ENCODE data around the gene FIGLA. TPM values are rescaled to one million over a fixed set of nuclear protein-coding genes. Genes with fewer than 3 reads are reported as not detected.

Gene FIGLA
- total and polyA plus RNA-seq, 2 of the 8 experiments (the other 6 are each of a cell fraction or from before 2014, with no cell fraction given): not detected

DNA sequence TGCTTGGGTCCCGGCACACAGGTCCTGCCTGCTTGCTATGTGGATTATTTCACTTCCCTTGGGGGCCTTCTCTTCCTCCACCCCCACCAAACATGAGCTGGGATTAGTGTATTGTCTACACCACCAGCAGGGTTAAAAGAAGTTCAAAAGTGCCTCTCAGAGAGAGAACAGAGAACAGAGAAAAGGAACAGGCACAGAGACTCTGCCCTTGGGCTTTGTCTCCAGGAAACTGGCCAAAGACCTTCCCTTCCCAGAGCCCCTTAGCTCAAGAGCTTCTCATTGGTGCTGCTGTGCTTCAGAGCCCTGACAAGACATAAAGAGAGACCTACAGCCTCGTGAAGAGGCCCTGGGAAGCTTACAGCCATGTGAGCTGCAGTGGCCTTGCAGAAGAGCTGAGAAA lies 7.1 kb upstream of the FIGLA start:
- H3K27ac ChIP-seq (ENCODE audit: low read depth, low read length): no peak overlapping the region
- no peaks in the 10 kb centered on the region for H3K79me1 ChIP-seq (ENCODE audit: low read depth, low read length)
- peaks cover 2 to 17% (median 5%) of the 10 kb centered on the region in 4 experiments; a peak in 4 of 7 replicates for H3K27me3 ChIP-seq (replicated peaks in 1 of 4; ENCODE audit: control insufficient read depth in 3 of 4, extremely low read depth in 1 of 4, insufficient read depth in 3 of 4, low read length in 3 of 4)
- DNase-seq (ENCODE audit: low read depth in 1 of 2, low spot score in 2 of 2) (no peak), FAIRE-seq (no peak)
- H4K5ac ChIP-seq (ENCODE audit: insufficient read length, low read depth, low read length): no peak overlapping the region
- WGBS, 2 experiments (ENCODE audit: extremely low coverage in 1 of 2, insufficient coverage in 1 of 2, insufficient read length in 1 of 2, insufficient replicate concordance in 2 of 2, low coverage in 1 of 2, low lambda C conversion rate in 2 of 2, missing lambda C conversion rate in 1 of 2): 80% methylated on average over 2 of the region's 2 CpGs; no CpG with 5 or more reads in 1 of the 2 experiments
- no peak overlapping the region for H3K56ac ChIP-seq (replicated peaks; ENCODE audit: insufficient read length, low read depth, low read length)
- no peak overlapping the region for H2BK120ac ChIP-seq (replicated peaks; ENCODE audit: low read depth, low read length)
- H2BK15ac ChIP-seq (ENCODE audit: low read length): no peak overlapping the region; the same call in 1 of the 2 replicates
- POLR2A ChIA-PET (ENCODE audit: partially characterized antibody): no interaction called here
- CTCF ChIA-PET (ENCODE audit: partially characterized antibody): interaction anchor here (0.6 to 13.4 kb wide), 8 partner anchors 11 to 328 kb away, joined by 3 to 91 read pairs (median 4); no protein-coding TSS in a partner anchor
- H3K4me3 ChIP-seq (ENCODE audit: extremely low read depth in 1 of 4, insufficient read depth in 2 of 4, low read depth in 3 of 4, low read length in 4 of 4): no peak overlapping the region
- H2BK20ac ChIP-seq (ENCODE audit: low read length): no peak overlapping the region
- no peak overlapping the region for H4K8ac ChIP-seq (ENCODE audit: extremely low read depth, insufficient read depth, low read length)
- no peak overlapping the region for H3K4me2 ChIP-seq (ENCODE audit: insufficient read depth in 1 of 2, low read depth in 2 of 2, low read length in 2 of 2)
- no peak overlapping the region for H4K91ac ChIP-seq (replicated peaks; ENCODE audit: insufficient read length, low read length)
- no peak overlapping the region for H2AK5ac ChIP-seq (ENCODE audit: low read depth, low read length)
- no peaks in the 10 kb centered on the region for H4K20me1 ChIP-seq (replicated peaks in 1 of 2; ENCODE audit: control insufficient read depth in 1 of 2, insufficient read depth in 2 of 2, low read length in 2 of 2)
- no peak overlapping the region for H3K14ac ChIP-seq (ENCODE audit: insufficient read length)
- no peak overlapping the region for H2BK12ac ChIP-seq (ENCODE audit: low read depth, low read length)
- H3K23me2 ChIP-seq (ENCODE audit: low read depth, low read length): no peaks in the 10 kb centered on the region
- H3K4me1 ChIP-seq (replicated peaks in 1 of 4; ENCODE audit: control insufficient read depth in 3 of 4, insufficient read depth in 4 of 4, low read length in 3 of 4): peaks cover 0 to 3% (median 0%) of the 10 kb centered on the region in 4 experiments; a peak in 1 of 7 replicates
- H3K79me2 ChIP-seq (ENCODE audit: control insufficient read depth in 1 of 2, insufficient read depth in 2 of 2, low read length in 2 of 2): no peaks in the 10 kb centered on the region
- no peak overlapping the region for H3K9ac ChIP-seq (replicated peaks in 1 of 4; ENCODE audit: extremely low read depth in 1 of 4, low read depth in 3 of 4, low read length in 3 of 4)
- no peak overlapping the region for H2BK5ac ChIP-seq (ENCODE audit: low read depth, low read length)
- no peak overlapping the region for H3K18ac ChIP-seq (ENCODE audit: extremely low read depth, low read length)
- no peak overlapping the region for H3K23ac ChIP-seq (ENCODE audit: insufficient read length)
- no peak overlapping the region for H2AFZ ChIP-seq (ENCODE audit: low read length)
- H3K36me3 ChIP-seq (ENCODE audit: control insufficient read depth in 2 of 4, insufficient read depth in 4 of 4, low read length in 3 of 4): no peaks in the 10 kb centered on the region
- peaks cover 4 to 6% of the 10 kb centered on the region in 2 experiments; a peak in 2 of 4 replicates for H3K9me3 ChIP-seq (ENCODE audit: insufficient read depth in 2 of 2, low read depth in 1 of 2, low read length in 1 of 2)
- H3K4ac ChIP-seq (replicated peaks; ENCODE audit: insufficient read length, low read depth, low read length): no peak overlapping the region
- TF ChIP-seq GTF2F1 (IDR thresholded peaks at IDR 0.05; ENCODE audit: borderline replicate concordance, low read depth, low read length) (no peak), HDAC6 (IDR thresholded peaks at IDR 0.05; ENCODE audit: low read depth, low read length) (no peak), CBX5 (IDR thresholded peaks at IDR 0.05; ENCODE audit: low read depth, low read length) (no peak), BRCA1 (IDR thresholded peaks at IDR 0.05; ENCODE audit: low read depth, low read length) (no peak)
- TF ChIP-seq, protein P1, sequence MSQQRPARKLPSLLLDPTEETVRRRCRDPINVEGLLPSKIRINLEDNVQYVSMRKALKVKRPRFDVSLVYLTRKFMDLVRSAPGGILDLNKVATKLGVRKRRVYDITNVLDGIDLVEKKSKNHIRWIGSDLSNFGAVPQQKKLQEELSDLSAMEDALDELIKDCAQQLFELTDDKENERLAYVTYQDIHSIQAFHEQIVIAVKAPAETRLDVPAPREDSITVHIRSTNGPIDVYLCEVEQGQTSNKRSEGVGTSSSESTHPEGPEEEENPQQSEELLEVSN (IDR thresholded peaks at IDR 0.05): no peak
- TF ChIP-seq, protein P2, sequence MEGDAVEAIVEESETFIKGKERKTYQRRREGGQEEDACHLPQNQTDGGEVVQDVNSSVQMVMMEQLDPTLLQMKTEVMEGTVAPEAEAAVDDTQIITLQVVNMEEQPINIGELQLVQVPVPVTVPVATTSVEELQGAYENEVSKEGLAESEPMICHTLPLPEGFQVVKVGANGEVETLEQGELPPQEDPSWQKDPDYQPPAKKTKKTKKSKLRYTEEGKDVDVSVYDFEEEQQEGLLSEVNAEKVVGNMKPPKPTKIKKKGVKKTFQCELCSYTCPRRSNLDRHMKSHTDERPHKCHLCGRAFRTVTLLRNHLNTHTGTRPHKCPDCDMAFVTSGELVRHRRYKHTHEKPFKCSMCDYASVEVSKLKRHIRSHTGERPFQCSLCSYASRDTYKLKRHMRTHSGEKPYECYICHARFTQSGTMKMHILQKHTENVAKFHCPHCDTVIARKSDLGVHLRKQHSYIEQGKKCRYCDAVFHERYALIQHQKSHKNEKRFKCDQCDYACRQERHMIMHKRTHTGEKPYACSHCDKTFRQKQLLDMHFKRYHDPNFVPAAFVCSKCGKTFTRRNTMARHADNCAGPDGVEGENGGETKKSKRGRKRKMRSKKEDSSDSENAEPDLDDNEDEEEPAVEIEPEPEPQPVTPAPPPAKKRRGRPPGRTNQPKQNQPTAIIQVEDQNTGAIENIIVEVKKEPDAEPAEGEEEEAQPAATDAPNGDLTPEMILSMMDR (IDR thresholded peaks at IDR 0.05; ENCODE audit: control extremely low read depth in 1 of 3, insufficient read depth in 1 of 3, low read depth in 1 of 3, low read length in 3 of 3): no peak
